SIG-M5 treated with dmso at 0.1 percent for 504 hours (cell line): ENCODE data around the gene UNC79.
A peak's percentile ranks its signal among the peaks of the same experiment; 100 is the strongest.
"Not testable (repeated sequence)": the region's sequence is repeated elsewhere in the genome, so short reads cannot be mapped to it uniquely, and the experiment has no call there.

ENCODE experiments used
- DNase-seq: peaks from one replicate; lab custom pipeline; 2025; ENCODE audit not compliant: unreplicated experiment; lab: John Stamatoyannopoulos, UW

The UNC79 gene

DNA sequence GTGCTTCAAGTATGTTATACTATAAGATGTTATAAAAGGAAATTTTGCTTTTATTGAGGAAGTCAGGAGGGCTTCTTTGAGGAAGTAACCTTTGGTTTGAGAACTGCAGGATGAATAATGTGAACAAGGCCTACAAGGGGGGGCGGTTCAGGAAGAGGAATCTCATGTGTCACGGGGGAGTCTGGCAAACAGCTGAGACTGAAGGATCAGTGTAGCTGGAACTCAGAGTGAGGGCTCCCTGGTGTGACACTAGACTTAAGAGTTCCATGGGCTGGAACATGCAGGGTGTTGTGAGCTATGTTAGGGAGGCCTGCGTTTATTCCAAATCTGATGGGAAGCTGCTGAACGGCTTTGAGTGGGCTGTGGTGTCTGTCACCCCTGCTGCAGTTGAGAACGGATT lies 62.3 kb downstream of the UNC79 start:
- DNase-seq, result no peak

GRCh38 chr14:93493622-93494021 lies 62.9 kb downstream of the UNC79 start:
- DNase-seq, result peak; percentile 30

DNA sequence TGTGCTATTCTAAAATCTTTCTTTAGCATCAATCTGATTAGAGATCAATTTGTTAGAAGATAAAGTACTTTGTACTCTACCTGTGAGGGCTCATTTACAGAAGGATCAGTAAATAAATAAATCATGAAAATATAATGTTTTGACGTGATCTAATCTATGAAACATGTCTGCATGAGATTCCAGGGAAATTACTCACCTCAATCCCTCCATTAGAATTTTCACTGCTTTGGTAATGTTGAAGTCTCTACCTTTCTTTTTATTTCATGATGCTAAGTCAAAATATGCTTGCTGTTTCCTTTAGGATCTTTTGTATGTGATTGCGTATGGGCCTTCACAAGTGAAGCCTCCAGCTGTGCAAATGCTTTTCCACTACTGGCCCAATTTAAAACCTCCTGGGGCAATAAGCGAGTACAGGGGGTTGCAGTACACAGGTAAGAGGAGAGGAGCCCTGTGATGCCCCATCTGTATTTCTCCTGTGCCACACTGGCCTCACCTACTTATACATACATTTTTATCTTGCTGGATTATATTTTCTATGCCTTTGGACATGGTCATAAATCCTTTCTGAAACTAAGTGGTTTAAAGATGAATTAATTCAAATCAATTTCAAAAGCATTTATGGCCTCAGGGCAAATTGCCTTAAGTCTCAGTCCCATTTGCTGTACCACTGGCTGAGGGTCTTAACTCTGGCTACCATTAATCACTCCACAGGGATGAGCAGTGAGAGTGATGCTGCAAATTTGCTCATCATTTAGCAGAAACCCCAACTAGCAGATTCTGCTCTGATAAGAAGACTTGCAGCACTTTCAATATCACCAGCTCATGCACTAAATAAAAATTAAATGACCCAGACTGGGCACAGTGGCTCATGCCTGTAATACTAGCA lies 66.4 kb downstream of the UNC79 start:
- DNase-seq, result no peak

DNA sequence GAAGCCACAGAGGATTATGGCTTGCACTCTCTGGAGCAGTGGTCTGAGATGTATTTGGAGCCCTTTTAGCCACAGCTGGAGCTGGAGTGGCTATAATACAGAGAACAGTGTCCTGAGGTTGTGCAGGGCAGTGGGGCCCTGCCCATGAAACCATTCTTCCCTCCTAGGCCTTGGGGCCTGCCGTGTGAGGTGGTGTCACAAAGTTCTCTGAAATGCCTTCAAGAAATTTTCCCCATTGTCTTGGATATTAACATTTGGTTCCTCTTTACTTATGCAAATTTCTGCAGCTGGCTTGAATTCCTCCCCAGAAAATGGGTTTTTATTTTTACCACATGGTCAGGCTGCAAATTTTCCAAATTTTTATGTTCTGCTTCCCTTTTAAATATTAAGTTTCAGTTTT lies 79.3 kb downstream of the UNC79 start:
- no peak for DNase-seq

GRCh38 chr14:93511001-93511400 lies 80.3 kb downstream of the UNC79 start:
- DNase-seq, result no peak

DNA sequence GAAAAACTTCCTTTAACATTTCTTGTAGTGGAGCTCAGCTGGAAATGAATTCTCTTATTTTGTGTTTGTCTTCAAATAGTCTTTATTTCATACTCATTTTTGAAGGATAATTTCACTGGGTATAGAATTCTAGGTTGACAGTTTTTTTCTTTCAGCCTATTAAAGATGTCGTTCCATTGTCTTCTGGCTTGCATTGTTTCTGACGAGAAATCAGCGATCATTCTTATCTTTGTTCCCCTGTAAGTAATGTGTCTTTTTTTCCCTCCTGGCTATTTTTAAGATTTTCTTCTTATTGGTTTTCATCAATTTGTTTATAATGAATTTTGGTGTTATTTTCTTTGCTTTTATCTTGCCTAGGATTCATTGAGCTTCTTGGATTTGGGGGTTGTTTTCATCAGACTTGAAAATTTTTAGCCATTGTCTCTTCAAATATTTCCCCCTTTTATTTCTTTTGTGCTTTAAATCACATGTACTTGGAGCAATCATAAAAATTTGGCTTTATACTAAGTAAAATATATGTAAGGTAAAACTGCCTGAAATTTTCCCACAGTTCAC lies 89.4 kb downstream of the UNC79 start:
- no peak for DNase-seq

- no peak for DNase-seq
Observed at GRCh38 chr14:93522221-93522620, 91.5 kb downstream of the UNC79 start.

GRCh38 chr14:93525216-93525615 lies 94.5 kb downstream of the UNC79 start:
- DNase-seq, result not testable (repeated sequence)

GRCh38 chr14:93525696-93526451 lies 95.1 kb downstream of the UNC79 start:
- no peak for DNase-seq

DNA sequence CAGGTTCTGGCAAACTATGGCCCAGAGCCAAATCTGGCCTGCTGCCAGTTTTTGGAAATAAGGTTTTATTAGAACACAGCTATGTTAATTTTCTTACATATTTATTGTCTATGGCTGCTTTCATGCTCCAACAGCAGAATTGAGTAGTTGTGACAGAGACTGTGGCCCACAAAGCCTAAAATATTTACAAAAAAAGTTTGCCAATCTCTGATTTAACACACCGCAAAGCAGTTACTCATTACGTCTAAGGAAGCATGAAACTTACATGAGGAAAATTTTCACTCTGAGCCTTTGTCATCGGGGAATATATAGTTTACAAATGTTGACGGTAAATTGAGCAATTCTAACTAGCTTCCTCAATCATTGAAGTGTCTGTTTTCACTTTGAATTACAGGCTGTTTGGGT lies 96.5 kb downstream of the UNC79 start:
- peak; percentile 93 for DNase-seq

DNA sequence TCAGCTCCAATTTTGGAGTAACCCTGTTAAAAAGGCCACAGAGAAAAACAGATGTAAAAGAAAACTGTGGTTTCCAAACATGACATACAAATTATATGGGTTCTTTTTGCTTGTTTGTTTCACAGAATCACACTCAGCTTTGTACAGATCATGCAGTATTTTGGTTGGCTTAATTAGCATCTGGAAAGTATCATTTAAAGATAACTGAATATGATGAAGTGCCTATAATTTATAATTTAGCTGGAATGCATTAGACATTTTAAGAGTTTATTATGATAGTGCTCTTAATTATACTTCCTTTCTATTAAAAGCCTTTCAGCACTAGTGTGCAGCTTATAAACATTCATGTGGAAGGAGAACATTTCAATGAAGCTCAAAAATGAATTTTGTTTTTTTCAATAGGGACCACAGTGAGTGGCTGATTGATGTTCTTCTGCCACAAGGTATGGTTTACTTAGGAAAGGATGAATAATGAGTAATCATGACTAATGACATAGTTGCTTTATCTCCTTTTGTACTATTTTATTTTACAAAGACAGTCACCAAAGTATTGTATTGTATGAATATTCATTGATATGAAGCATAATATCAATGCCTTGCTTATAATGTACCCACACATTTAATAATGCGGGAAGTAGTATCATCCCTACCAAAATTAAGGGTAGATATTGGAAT lies 98.3 kb downstream of the UNC79 start:
- no peak for DNase-seq

- no peak for DNase-seq
Observed at GRCh38 chr14:93531644-93532043, 100.9 kb downstream of the UNC79 start.

- DNase-seq, result peak; percentile 54
Observed at GRCh38 chr14:93532541-93532940, 101.8 kb downstream of the UNC79 start.

GRCh38 chr14:93533437-93533836 lies 102.7 kb downstream of the UNC79 start:
- no peak for DNase-seq

- peak; percentile 94 for DNase-seq
Observed at GRCh38 chr14:93533842-93534241, 103.1 kb downstream of the UNC79 start.

GRCh38 chr14:93535537-93535936 lies 104.8 kb downstream of the UNC79 start:
- no peak for DNase-seq

DNA sequence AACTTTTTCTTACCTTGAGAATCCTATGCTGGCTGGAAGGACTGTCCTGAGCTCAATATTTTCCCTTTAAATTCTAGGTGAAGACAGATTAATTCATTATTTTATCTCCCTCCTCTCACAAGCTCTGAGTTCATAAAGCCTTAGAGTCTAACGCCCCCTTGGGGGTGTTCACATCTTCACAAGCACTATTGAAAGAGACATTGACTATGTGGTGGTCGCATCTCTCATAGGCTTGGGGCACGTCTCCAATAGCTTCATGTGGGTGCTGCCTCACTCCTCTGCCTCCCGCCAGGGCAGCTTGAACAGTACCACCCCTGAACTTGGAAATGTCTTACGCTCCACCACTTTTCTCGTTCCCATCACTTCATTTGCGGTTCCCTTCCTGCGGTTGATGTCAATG lies 106.2 kb downstream of the UNC79 start:
- DNase-seq, result peak; percentile 41

GRCh38 chr14:93537951-93538350 lies 107.2 kb downstream of the UNC79 start:
- DNase-seq, result no peak

DNA sequence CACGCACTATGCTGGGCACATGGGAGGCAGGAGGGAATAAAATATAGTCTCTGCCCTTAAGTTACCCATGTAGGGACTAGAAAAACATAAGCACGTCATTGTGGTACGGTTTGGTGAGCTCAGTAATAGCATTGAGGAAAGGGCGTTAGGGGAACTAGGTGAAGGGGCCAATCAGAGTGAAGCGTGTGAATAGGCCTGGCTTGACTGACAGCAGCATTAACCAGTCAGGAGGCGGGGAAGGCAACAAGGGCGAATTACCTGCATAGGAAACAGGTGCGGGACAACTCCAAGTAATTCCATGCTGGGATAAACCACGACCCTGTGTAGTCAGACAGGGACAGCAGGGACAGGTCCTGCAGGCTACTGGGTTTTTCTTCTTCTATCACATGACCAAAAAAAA lies 107.7 kb downstream of the UNC79 start:
- no peak for DNase-seq

DNA sequence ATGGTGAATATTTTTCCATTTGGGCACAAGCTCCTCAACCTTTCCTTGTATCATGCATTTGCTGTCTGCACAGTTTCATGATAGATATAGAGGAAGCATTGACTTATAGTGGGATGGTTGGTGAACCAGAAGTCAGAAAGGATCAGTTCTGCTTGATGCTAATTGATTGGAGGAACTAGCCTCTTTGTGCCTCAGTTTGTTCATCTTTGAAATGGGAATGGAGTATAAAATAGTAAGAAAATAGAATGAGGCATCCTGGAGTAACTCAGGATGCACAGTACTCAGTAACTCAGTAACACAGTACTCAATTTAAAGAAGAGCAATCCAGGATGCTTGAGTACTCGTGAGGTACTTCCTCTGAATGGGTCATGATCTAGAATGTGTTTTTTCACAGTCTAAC lies 109.5 kb downstream of the UNC79 start:
- no peak for DNase-seq

GRCh38 chr14:93543766-93544165 lies 113.0 kb downstream of the UNC79 start:
- peak; percentile 16 for DNase-seq
